Dendritic cell treated with granulocyte-macrophage colony-stimulating factor and Interleukin-4, amounts not matched to agents 40 ng/mL and 50 ng/mL, for 4 days (primary cell): ENCODE measurements around the gene RAB23.

ENCODE experiments used
- H3K27ac Mint-ChIP-seq: one replicate; pipeline ENCODE4 v1.8.0; 2022; ENCODE audit warnings: mild to moderate bottlenecking, mixed read lengths
- H3K27me3 Mint-ChIP-seq: one replicate; pipeline ENCODE4 v1.8.0; 2022; ENCODE audit warnings: mild to moderate bottlenecking, mixed read lengths
- H3K36me3 Mint-ChIP-seq: one replicate; pipeline ENCODE4 v1.8.0; 2022; ENCODE audit warnings: low read depth, mixed read lengths
- H3K4me1 Mint-ChIP-seq: one replicate; pipeline ENCODE4 v1.8.0; 2022; ENCODE audit warnings: low read depth, mixed read lengths
- H3K4me3 Mint-ChIP-seq: one replicate; pipeline ENCODE4 v1.8.0; 2022; ENCODE audit warnings: mild to moderate bottlenecking, moderate library complexity, mixed read lengths
- H3K9me3 Mint-ChIP-seq: one replicate; pipeline ENCODE4 v1.8.0; 2022; ENCODE audit warnings: mixed read lengths
- intact Hi-C: fragments of 100-400 bp; cut with micrococcal nuclease; formaldehyde crosslinking; loops from one replicate; pipeline ENCODE4 v1.15.0; 2022

The RAB23 gene

GRCh38 chr6:57147955-57148858, 73.9 kb downstream of the RAB23 start:
- Mint-ChIP-seq H3K4me1 (no peaks in the 10 kb centered on the region), H3K27ac (no peak overlapping the region), H3K4me3 (no peak overlapping the region), H3K9me3 (no peaks in the 10 kb centered on the region), H3K36me3 (peaks cover 66% of the 10 kb centered on the region), H3K27me3 (no peaks in the 10 kb centered on the region)
- intact Hi-C loops, result no loop called here

GRCh38 chr6:57147401-57147800, 74.7 kb downstream of the RAB23 start:
- no peaks in the 10 kb centered on the region for H3K27me3 Mint-ChIP-seq
- H3K36me3 Mint-ChIP-seq, result peaks cover 67% of the 10 kb centered on the region
- H3K9me3 Mint-ChIP-seq, result no peaks in the 10 kb centered on the region
- no peak overlapping the region for H3K27ac Mint-ChIP-seq
- intact Hi-C loops, result no loop called here
- no peaks in the 10 kb centered on the region for H3K4me1 Mint-ChIP-seq
- no peak overlapping the region for H3K4me3 Mint-ChIP-seq

DNA sequence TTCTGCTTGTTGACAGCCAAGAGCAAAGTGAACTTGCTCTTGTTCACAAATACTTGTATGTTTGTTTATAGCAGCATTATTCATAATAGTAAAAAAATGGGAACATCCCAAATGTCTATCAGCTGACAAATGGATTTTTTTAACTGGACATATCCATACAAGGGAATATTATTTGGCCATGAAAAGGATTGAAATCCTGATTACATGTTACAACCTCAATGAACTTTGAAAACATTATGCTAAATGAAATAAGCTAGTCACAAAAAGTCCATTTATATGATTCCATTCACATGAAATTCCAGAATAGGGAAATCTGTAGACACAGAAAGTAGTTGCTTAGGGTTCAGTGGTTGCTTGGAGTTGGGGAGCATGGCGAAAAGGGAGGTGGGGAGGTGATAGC, 78.4 kb downstream of the RAB23 start:
- intact Hi-C loops, result no loop called here
- no peaks in the 10 kb centered on the region for H3K4me1 Mint-ChIP-seq
- no peak overlapping the region for H3K27ac Mint-ChIP-seq
- no peaks in the 10 kb centered on the region for H3K27me3 Mint-ChIP-seq
- no peaks in the 10 kb centered on the region for H3K9me3 Mint-ChIP-seq
- H3K36me3 Mint-ChIP-seq, result peaks cover 63% of the 10 kb centered on the region
- H3K4me3 Mint-ChIP-seq, result no peak overlapping the region

DNA sequence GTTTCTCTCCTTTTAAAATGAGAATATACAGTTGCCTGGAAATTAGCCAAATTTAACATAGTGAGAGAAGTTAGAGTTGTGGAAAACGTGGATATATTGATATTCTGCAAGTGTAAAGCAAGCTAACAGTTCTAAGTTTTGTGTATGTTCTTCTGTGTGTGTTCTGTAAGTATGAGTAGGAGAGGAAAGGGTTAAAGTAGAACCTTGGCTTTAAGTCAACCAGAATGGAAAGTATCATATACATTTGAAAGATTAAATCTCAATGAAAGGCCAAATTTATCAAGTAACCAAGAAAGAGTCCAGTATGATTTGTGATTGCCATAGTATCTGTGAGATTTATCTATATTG, 80.0 kb downstream of the RAB23 start:
- Mint-ChIP-seq H3K4me1 (no peaks in the 10 kb centered on the region), H3K36me3 (peaks cover 52% of the 10 kb centered on the region), H3K27me3 (no peaks in the 10 kb centered on the region), H3K9me3 (no peaks in the 10 kb centered on the region), H3K4me3 (no peak overlapping the region), H3K27ac (no peak overlapping the region)
- intact Hi-C loops, result no loop called here

GRCh38 chr6:57141451-57142177, 80.5 kb downstream of the RAB23 start:
- no peaks in the 10 kb centered on the region for H3K9me3 Mint-ChIP-seq
- intact Hi-C loops, result no loop called here
- no peak overlapping the region for H3K4me3 Mint-ChIP-seq
- H3K27ac Mint-ChIP-seq, result no peak overlapping the region
- H3K36me3 Mint-ChIP-seq, result peaks cover 54% of the 10 kb centered on the region
- H3K27me3 Mint-ChIP-seq, result no peaks in the 10 kb centered on the region
- H3K4me1 Mint-ChIP-seq, result no peaks in the 10 kb centered on the region

- H3K36me3 Mint-ChIP-seq, result peaks cover 51% of the 10 kb centered on the region
- no peaks in the 10 kb centered on the region for H3K9me3 Mint-ChIP-seq
- H3K4me1 Mint-ChIP-seq, result no peaks in the 10 kb centered on the region
- H3K4me3 Mint-ChIP-seq, result no peak overlapping the region
- no peaks in the 10 kb centered on the region for H3K27me3 Mint-ChIP-seq
- intact Hi-C loops, result no loop called here
- no peak overlapping the region for H3K27ac Mint-ChIP-seq
These were observed 84.1 kb downstream of the RAB23 start for GRCh38 chr6:57138026-57138425.

DNA sequence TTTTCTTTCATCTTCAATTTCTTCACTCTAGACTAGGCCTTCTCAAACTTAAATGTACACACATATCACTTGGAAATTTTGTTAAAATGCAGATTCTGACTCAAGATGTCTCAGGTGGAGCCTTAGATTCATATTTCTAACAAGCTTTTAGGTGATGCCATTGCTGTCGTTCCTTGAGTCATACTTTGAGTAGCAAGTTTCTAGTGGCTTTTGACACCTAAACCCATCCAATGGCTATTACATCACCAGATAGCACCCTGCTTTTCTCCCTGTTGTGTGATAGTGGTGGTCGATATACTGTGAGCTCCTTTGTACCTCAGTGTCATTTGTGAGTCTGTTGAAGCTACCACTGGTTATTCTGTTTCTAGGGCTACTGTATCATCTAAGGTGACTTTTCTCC, 84.8 kb downstream of the RAB23 start:
- Mint-ChIP-seq H3K27me3 (no peaks in the 10 kb centered on the region), H3K27ac (no peak overlapping the region), H3K4me1 (no peaks in the 10 kb centered on the region), H3K9me3 (no peaks in the 10 kb centered on the region), H3K36me3 (peaks cover 51% of the 10 kb centered on the region), H3K4me3 (no peak overlapping the region)
- intact Hi-C loops, result no loop called here
